C4-2B (cell line): Measurements from ENCODE around the gene ELOVL2.

Experiments
- CTCF ChIP-seq: fragments of 450-650 bp; conservative IDR thresholded peaks from 2 replicates; pipeline ENCODE4 v1.5.1; 2017; ENCODE audit warnings: mild to moderate bottlenecking
- ZFX ChIP-seq: fragments of 450-650 bp; IDR thresholded peaks from 2 replicates; pipeline ENCODE4 v1.6.1; 2017

- TF ChIP-seq CTCF: no peak
- no peak for TF ChIP-seq ZFX
Observed at GRCh38 chr6:11078266-11078665, 34.2 kb upstream of the ELOVL2 start.
